ENCODE measurements around the gene SLC12A1. TPM values are rescaled to one million over a fixed set of nuclear protein-coding genes. Genes with fewer than 3 reads are reported as not detected.
A peak's percentile ranks its signal among the peaks of the same experiment; 100 is the strongest.

Gene SLC12A1
- total RNA-seq, 1 donor from 2014 or later, result not detected

- peak overlapping the region; percentile 92 to 96 for H3K27ac ChIP-seq
- H3K27me3 ChIP-seq, result no peaks in the 10 kb centered on the region
- H3K9me3 ChIP-seq, result no peaks in the 10 kb centered on the region
- peaks cover 0 to 6% of the 10 kb centered on the region in 2 donors for H3K4me1 ChIP-seq
- H3K4me3 ChIP-seq, result peak overlapping the region; percentile 63 to 80
- no peak for DNase-seq (ENCODE audit: low spot score in 2 of 2)
- no peaks in the 10 kb centered on the region for H3K36me3 ChIP-seq
- intact Hi-C loops (cut with DNase I), result loop anchor here (2.0 to 5.0 kb wide), 4 partner anchors 73 to 460 kb away; partner anchors contain the start of gene SEMA6D
- no peak for TF ChIP-seq CTCF (IDR thresholded peaks at IDR 0.05)
These were observed 28.7 kb upstream of the SLC12A1 start for GRCh38 chr15:48177383-48177765.

- peak within 1 kb of the TSS; percentile 63 to 80 for H3K4me3 ChIP-seq
- peak within 1 kb of the TSS; percentile 92 to 96 for H3K27ac ChIP-seq
- intact Hi-C loops (cut with DNase I), result loop anchor here (2.0 to 5.0 kb wide), 5 partner anchors 43 to 461 kb away; partner anchors contain the start of gene SEMA6D
- TF ChIP-seq CTCF (IDR thresholded peaks at IDR 0.05), result no peak
- peaks cover 0 to 6% of the 10 kb centered on the region in 2 donors for H3K4me1 ChIP-seq
- no peaks in the 10 kb centered on the region for H3K27me3 ChIP-seq
- H3K9me3 ChIP-seq, result no peaks in the 10 kb centered on the region
- DNase-seq (ENCODE audit: low spot score in 2 of 2), result peak; percentile 15 to 84
- H3K36me3 ChIP-seq, result no peaks in the 10 kb centered on the region
These were observed 28.1 kb upstream of the SLC12A1 start, which contains the start of gene MYEF2 for GRCh38 chr15:48177766-48178647. Gene MYEF2 (minus strand): TSS chr15:48178295. CDS start chr15:48178237, 58 bp downstream.

GRCh38 chr15:48178648-48178931, 27.5 kb upstream of the SLC12A1 start:
- no peaks in the 10 kb centered on the region for H3K36me3 ChIP-seq
- no peaks in the 10 kb centered on the region for H3K9me3 ChIP-seq
- intact Hi-C loops (cut with DNase I), result loop anchor here (2.0 to 5.0 kb wide), 4 partner anchors 42 to 461 kb away; partner anchors contain the start of gene SEMA6D
- DNase-seq (ENCODE audit: low spot score in 2 of 2), result no peak
- TF ChIP-seq CTCF (IDR thresholded peaks at IDR 0.05), result no peak
- no peaks in the 10 kb centered on the region for H3K27me3 ChIP-seq
- H3K4me3 ChIP-seq, result peak overlapping the region; percentile 63 to 80
- peak overlapping the region; percentile 92 to 96 for H3K27ac ChIP-seq
- peaks cover 0 to 6% of the 10 kb centered on the region in 2 donors for H3K4me1 ChIP-seq

- no peak overlapping the region for H3K27ac ChIP-seq
- no peaks in the 10 kb centered on the region for H3K36me3 ChIP-seq
- DNase-seq (ENCODE audit: low spot score in 2 of 2), result no peak
- no peaks in the 10 kb centered on the region for H3K27me3 ChIP-seq
- no peak overlapping the region for H3K4me3 ChIP-seq
- no peaks in the 10 kb centered on the region for H3K9me3 ChIP-seq
- TF ChIP-seq CTCF (IDR thresholded peaks at IDR 0.05), result no peak
- H3K4me1 ChIP-seq, result peaks cover 0 to 2% of the 10 kb centered on the region in 2 donors
- intact Hi-C loops (cut with DNase I), result no loop called here
These were observed 23.4 kb upstream of the SLC12A1 start for GRCh38 chr15:48182749-48183148.

- TF ChIP-seq CTCF (IDR thresholded peaks at IDR 0.05), result no peak
- Histone ChIP-seq H3K4me1 (no peaks in the 10 kb centered on the region), H3K27me3 (no peaks in the 10 kb centered on the region), H3K27ac (no peak overlapping the region), H3K36me3 (no peaks in the 10 kb centered on the region), H3K4me3 (no peak overlapping the region), H3K9me3 (no peaks in the 10 kb centered on the region)
- intact Hi-C loops (cut with DNase I), result no loop called here
- no peak for DNase-seq (ENCODE audit: low spot score in 2 of 2)
These were observed 20.6 kb upstream of the SLC12A1 start for GRCh38 chr15:48185529-48185928.
